Measurements from ENCODE around the gene CKAP2L. TPM values are rescaled to one million over a fixed set of nuclear protein-coding genes. Genes with fewer than 3 reads are reported as not detected.
A peak's percentile ranks its signal among the peaks of the same experiment; 100 is the strongest.

Gene CKAP2L
- total and polyA plus RNA-seq, 8 donors: 1.1 to 4.4 (median 1.3) TPM

DNA sequence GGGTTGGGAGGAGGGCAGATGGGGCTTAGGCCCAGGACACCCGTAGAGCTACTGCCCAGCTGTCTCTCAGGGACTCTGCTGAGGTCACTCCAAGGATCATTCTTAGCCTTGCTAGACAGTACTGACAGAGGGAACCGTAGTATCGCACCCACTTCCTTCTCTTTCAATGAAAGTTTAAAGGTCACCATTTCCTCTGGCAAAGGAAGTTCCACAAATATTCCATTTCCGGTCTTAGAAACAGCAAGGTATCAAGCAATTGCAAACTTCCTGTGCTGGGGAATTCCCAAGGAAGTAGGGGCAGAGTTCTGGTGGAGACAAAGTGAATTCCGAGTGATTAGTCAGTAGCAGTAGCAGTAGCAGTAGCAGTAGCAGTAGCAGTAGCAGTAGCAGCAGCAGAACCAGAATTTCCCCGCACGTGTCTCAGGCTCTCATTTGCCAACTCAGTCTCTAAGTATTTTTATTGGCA lies 47.5 kb upstream of the CKAP2L start:
- no peak overlapping the region for H3K4me3 ChIP-seq
- intact Hi-C loops (cut with DNase I; ENCODE audit: low total_unique reads): no loop called here
- WGBS, 5 donors: 46 to 55% (median 48%) methylated on average over 7 of the region's 7 CpGs
- H3K9me3 ChIP-seq: peaks cover 0 to 7% (median 0%) of the 10 kb centered on the region in 4 donors
- TF ChIP-seq, protein P1, sequence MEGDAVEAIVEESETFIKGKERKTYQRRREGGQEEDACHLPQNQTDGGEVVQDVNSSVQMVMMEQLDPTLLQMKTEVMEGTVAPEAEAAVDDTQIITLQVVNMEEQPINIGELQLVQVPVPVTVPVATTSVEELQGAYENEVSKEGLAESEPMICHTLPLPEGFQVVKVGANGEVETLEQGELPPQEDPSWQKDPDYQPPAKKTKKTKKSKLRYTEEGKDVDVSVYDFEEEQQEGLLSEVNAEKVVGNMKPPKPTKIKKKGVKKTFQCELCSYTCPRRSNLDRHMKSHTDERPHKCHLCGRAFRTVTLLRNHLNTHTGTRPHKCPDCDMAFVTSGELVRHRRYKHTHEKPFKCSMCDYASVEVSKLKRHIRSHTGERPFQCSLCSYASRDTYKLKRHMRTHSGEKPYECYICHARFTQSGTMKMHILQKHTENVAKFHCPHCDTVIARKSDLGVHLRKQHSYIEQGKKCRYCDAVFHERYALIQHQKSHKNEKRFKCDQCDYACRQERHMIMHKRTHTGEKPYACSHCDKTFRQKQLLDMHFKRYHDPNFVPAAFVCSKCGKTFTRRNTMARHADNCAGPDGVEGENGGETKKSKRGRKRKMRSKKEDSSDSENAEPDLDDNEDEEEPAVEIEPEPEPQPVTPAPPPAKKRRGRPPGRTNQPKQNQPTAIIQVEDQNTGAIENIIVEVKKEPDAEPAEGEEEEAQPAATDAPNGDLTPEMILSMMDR (IDR thresholded peaks at IDR 0.05): no peak
- peak; percentile 16 to 50 (median 17) for TF ChIP-seq POLR2AphosphoS5 (IDR thresholded peaks at IDR 0.05)
- H3K4me1 ChIP-seq: peaks cover 0 to 28% (median 12%) of the 10 kb centered on the region in 4 donors
- no peaks in the 10 kb centered on the region for H3K27me3 ChIP-seq
- DNase-seq: peak in 1 of 2 donors; percentile 67
- H3K36me3 ChIP-seq: no peaks in the 10 kb centered on the region
- H3K27ac ChIP-seq: peak overlapping the region in 2 of 5 donors; percentile 9 to 49

DNA sequence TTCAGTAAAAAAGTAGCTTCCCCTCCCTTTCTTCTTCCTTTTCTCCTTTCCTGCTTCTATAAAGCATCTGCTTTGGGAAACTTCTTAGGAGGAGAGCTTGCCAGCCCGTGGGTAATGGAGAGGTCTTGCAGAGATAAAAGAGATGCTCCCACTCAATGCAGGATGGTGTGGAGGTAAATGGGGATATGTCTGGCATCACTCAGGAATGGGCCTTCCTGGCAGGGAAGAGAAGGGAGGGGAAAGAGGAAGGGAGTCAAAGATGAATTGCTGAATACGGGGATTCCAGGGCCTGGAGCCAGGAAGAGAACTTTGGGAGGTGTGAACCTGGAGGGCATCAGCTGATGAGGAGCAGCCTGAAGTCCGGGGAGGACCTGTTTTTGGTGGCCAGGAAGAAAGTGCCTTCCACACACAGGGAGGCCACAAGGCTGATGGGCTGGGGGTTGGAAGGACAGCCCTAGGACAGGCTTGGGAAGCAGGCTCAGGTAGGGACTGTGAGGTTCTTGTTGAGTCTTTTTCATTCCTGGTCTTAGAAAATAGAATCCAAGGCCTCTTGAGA lies 46.9 kb upstream of the CKAP2L start:
- intact Hi-C loops (cut with DNase I; ENCODE audit: low total_unique reads): no loop called here
- Histone ChIP-seq H3K9me3 (peaks cover 0 to 7% (median 0%) of the 10 kb centered on the region in 4 donors), H3K4me1 (peaks cover 0 to 28% (median 12%) of the 10 kb centered on the region in 4 donors), H3K4me3 (no peak overlapping the region), H3K27ac (peak overlapping the region in 2 of 5 donors; percentile 9 to 49), H3K27me3 (no peaks in the 10 kb centered on the region), H3K36me3 (no peaks in the 10 kb centered on the region)
- WGBS, 5 donors: 63 to 91% (median 82%) methylated on average over 3 of the region's 3 CpGs
- TF ChIP-seq POLR2AphosphoS5 (IDR thresholded peaks at IDR 0.05) (no peak), POLR2A (IDR thresholded peaks at IDR 0.05) (no peak), EP300 (IDR thresholded peaks at IDR 0.05) (no peak)
- TF ChIP-seq, protein P1 (IDR thresholded peaks at IDR 0.05): no peak
- DNase-seq: no peak

DNA sequence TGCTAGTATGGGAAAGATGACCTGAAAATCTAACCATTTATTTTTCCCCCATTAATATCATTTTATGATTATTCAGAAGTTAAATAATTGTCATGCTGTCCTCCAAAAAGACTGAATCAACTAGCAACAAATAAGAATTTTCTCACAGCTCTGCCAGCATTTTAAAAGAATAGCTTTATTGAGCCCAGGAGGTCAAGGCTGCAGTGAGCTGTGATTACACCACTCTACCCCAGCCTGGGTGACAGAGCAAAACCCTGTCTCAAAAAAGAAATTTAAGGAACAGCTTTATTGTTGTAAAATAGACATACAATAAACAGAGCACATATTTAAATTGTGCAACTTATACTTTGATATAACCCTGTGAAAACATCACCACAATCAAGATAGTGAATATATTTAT lies 44.7 kb upstream of the CKAP2L start:
- no peak overlapping the region for H3K4me3 ChIP-seq
- intact Hi-C loops (cut with DNase I; ENCODE audit: low total_unique reads): no loop called here
- H3K36me3 ChIP-seq: no peaks in the 10 kb centered on the region
- H3K27me3 ChIP-seq: no peaks in the 10 kb centered on the region
- no peak for DNase-seq
- no peak overlapping the region for H3K27ac ChIP-seq
- TF ChIP-seq EP300 (IDR thresholded peaks at IDR 0.05): no peak
- TF ChIP-seq, protein P1 (IDR thresholded peaks at IDR 0.05): no peak
- no peak for TF ChIP-seq POLR2AphosphoS5 (IDR thresholded peaks at IDR 0.05)
- no peak for TF ChIP-seq POLR2A (IDR thresholded peaks at IDR 0.05)
- peaks cover 0 to 28% (median 12%) of the 10 kb centered on the region in 4 donors for H3K4me1 ChIP-seq
- H3K9me3 ChIP-seq: peaks cover 0 to 7% (median 0%) of the 10 kb centered on the region in 4 donors

DNA sequence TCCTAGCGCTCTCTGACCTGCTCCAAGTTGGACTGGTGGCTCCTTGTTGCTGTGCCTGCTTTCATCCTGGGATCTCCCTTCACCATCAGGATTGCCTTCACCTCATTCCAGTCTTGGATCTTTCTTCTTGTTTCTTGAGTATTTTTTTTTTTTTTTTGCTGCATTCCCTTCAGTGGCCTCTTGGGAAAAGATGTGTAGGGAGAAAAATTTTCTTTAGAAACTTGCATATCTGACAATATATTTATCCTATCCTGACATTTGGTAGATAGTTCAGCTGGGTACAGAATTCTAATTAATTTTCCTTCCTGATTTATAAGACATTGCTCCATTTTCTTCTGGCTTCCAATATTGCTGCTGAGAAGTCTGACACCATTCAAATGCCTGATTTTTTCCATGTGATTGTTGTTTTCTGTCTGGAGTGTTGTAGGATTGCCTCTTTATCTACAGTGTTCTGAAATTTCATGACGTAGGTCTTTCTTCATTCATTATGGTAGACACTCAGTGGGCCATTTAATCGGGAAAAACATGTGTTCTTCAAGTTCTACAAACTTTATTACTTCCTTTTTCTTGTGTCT lies 42.9 kb upstream of the CKAP2L start:
- TF ChIP-seq EP300 (IDR thresholded peaks at IDR 0.05) (no peak), POLR2AphosphoS5 (IDR thresholded peaks at IDR 0.05) (no peak), POLR2A (IDR thresholded peaks at IDR 0.05) (no peak)
- TF ChIP-seq, protein P1 (IDR thresholded peaks at IDR 0.05): no peak
- H3K27ac ChIP-seq: no peak overlapping the region
- no peaks in the 10 kb centered on the region for H3K27me3 ChIP-seq
- no peaks in the 10 kb centered on the region for H3K36me3 ChIP-seq
- no peak for DNase-seq
- 97 to 100% (median 98%) methylated on average over 3 of the region's 3 CpGs for WGBS, 5 donors
- H3K9me3 ChIP-seq: peaks cover 0 to 7% (median 0%) of the 10 kb centered on the region in 4 donors
- intact Hi-C loops (cut with DNase I; ENCODE audit: low total_unique reads): no loop called here
- H3K4me1 ChIP-seq: peaks cover 0 to 12% (median 4%) of the 10 kb centered on the region in 4 donors
- no peak overlapping the region for H3K4me3 ChIP-seq
